Smooth muscle cell (in vitro differentiated cells): ENCODE data around the gene CEP170B. TPM values are rescaled to one million over a fixed set of nuclear protein-coding genes. Genes with fewer than 3 reads are reported as not detected.
A peak's percentile ranks its signal among the peaks of the same experiment; 100 is the strongest.

Experiments
- DNase-seq: peaks from one replicate; lab custom pipeline; 2025; ENCODE audit not compliant: unreplicated experiment; lab: John Stamatoyannopoulos, UW
- H2AFZ ChIP-seq: fragments of 200-600 bp; sonication (generic); 2 replicates; pipeline ENCODE4 v1.6.0; 2016; ENCODE audit warnings: antibody characterized with exemption, low read depth, mild to moderate bottlenecking
- H3F3A ChIP-seq: fragments of 200-600 bp; sonication (generic); 2 replicates; pipeline ENCODE4 v1.6.0; 2017; ENCODE audit warnings: antibody characterized with exemption, low read depth
- H3K27ac ChIP-seq: fragments of 200-600 bp; sonication (generic); 2 replicates; pipeline ENCODE4 v1.5.1; 2016; ENCODE audit warnings: low read depth, mild to moderate bottlenecking
- H3K27me3 ChIP-seq: fragments of 200-600 bp; sonication (generic); 2 replicates; pipeline ENCODE4 v1.6.1; 2016; ENCODE audit warnings: low read depth, mild to moderate bottlenecking
- H3K36me3 ChIP-seq: fragments of 200-600 bp; sonication (generic); 2 replicates; pipeline ENCODE4 v1.5.1; 2016; ENCODE audit warnings: low read depth
- H3K4me1 ChIP-seq: fragments of 200-600 bp; sonication (generic); 2 replicates; pipeline ENCODE4 v1.5.1; 2016; ENCODE audit warnings: low read depth
- H3K4me2 ChIP-seq: fragments of 200-600 bp; sonication (generic); 2 replicates; pipeline ENCODE4 v1.6.0; 2016; ENCODE audit warnings: mild to moderate bottlenecking
- H3K4me3 ChIP-seq: fragments of 200-600 bp; sonication (generic); 2 replicates; pipeline ENCODE4 v1.5.1; 2016; ENCODE audit warnings: mild to moderate bottlenecking
- H3K79me2 ChIP-seq: fragments of 200-600 bp; sonication (generic); 2 replicates; pipeline ENCODE4 v1.6.0; 2016; ENCODE audit warnings: low read depth, mild to moderate bottlenecking
- H3K9ac ChIP-seq: fragments of 200-600 bp; sonication (generic); 2 replicates; pipeline ENCODE4 v1.6.0; 2016; ENCODE audit warnings: low read depth
- H3K9me3 ChIP-seq: fragments of 200-600 bp; sonication (generic); replicated peaks from 2 replicates; pipeline ENCODE4 v1.5.1; 2016; ENCODE audit warnings: low read depth
- H4K20me1 ChIP-seq: fragments of 200-600 bp; sonication (generic); 2 replicates; pipeline ENCODE4 v1.6.0; 2016; ENCODE audit warnings: low read depth
- CTCF ChIP-seq: fragments of 200-600 bp; sonication (generic); IDR thresholded peaks from 2 replicates; pipeline ENCODE4 v1.5.1; 2017; ENCODE audit warnings: borderline replicate concordance, mild to moderate bottlenecking, antibody characterized with exemption; ENCODE audit not compliant: insufficient read depth, poor library complexity, severe bottlenecking
- WGBS: methylation state at CpG from one replicate; pipeline ENCODE4 v1.1.7; 2016; ENCODE audit warnings: low lambda C conversion rate; 5-methylcytosine and 5-hydroxymethylcytosine counted together
- polyA plus RNA-seq: library from polyadenylated mRNA; unstranded; fragments of >200 nt; fragmentation: Nextera tagmentation; extraction: Ambion mirVana; gene quantifications from 2 replicates; pipeline ENCODE4 v1.2.1, GENCODE V29; 2016
- total RNA-seq: library from RNA; depleted of rRNA; stranded (reverse); fragments of >200 nt; gene quantifications from 2 replicates; pipeline ENCODE4 v1.2.3, GENCODE V29; 2014

The CEP170B gene
- 9.8 and 13.7 TPM in 2 replicates for total RNA-seq
- polyA plus RNA-seq: 5.9 and 7.9 TPM in 2 replicates

GRCh38 chr14:104865081-104865630 is at the start of gene CEP170B:
TSS of gene CEP170B (plus strand) at chr14:104865268. CDS start at chr14:104868451, 3,183 bp downstream.
- no peak for DNase-seq
- H3K27me3 ChIP-seq: peaks cover 7% of the 10 kb centered on the region
- H3K9me3 ChIP-seq: no peaks in the 10 kb centered on the region
- peak within 1 kb of the TSS; percentile 100 for H3K4me2 ChIP-seq
- peaks cover 53% of the 10 kb centered on the region for H4K20me1 ChIP-seq
- no peaks in the 10 kb centered on the region for H3K36me3 ChIP-seq
- peak within 1 kb of the TSS; percentile 85 for H3K4me3 ChIP-seq
- H3K4me1 ChIP-seq: peaks cover 18% of the 10 kb centered on the region
- H3K27ac ChIP-seq: peak within 1 kb of the TSS; percentile 77
- no peaks in the 10 kb centered on the region for H3F3A ChIP-seq
- peak within 1 kb of the TSS; percentile 89 for H3K9ac ChIP-seq
- H3K79me2 ChIP-seq: peaks cover 25% of the 10 kb centered on the region
- peak within 1 kb of the TSS; percentile 91 for H2AFZ ChIP-seq
- WGBS: 0% methylated on average over 2 of the region's 88 CpGs
- no peak for TF ChIP-seq CTCF

- 12% methylated on average over 8 of the region's 8 CpGs for WGBS
These were observed 48.5 kb upstream of the CEP170B start for GRCh38 chr14:104816616-104816884.

GRCh38 chr14:104817930-104818713 is 46.9 kb upstream of the CEP170B start:
- Histone ChIP-seq H3K4me3 (no peak overlapping the region), H3K27ac (no peak overlapping the region), H2AFZ (no peak overlapping the region), H3K9me3 (no peaks in the 10 kb centered on the region), H3K36me3 (no peaks in the 10 kb centered on the region), H3K4me1 (peaks cover 7% of the 10 kb centered on the region), H3K4me2 (no peak overlapping the region), H4K20me1 (peaks cover 3% of the 10 kb centered on the region), H3K27me3 (no peaks in the 10 kb centered on the region), H3K79me2 (peaks cover 3% of the 10 kb centered on the region), H3F3A (peaks cover 9% of the 10 kb centered on the region), H3K9ac (no peak overlapping the region)
- TF ChIP-seq CTCF: no peak
- no peak for DNase-seq
- 96% methylated on average over 8 of the region's 8 CpGs for WGBS

More at GRCh38 chr14:104816616-104816884, 48.5 kb upstream of the CEP170B start:
- Histone ChIP-seq H3K4me2 (peak overlapping the region; percentile 97), H2AFZ (peak overlapping the region; percentile 97), H4K20me1 (peaks cover 3% of the 10 kb centered on the region), H3K27ac (peak overlapping the region; percentile 76), H3K9me3 (no peaks in the 10 kb centered on the region), H3K27me3 (no peaks in the 10 kb centered on the region), H3F3A (peaks cover 9% of the 10 kb centered on the region), H3K4me1 (peaks cover 7% of the 10 kb centered on the region), H3K79me2 (peaks cover 3% of the 10 kb centered on the region), H3K4me3 (peak overlapping the region; percentile 83), H3K9ac (peak overlapping the region; percentile 88), H3K36me3 (no peaks in the 10 kb centered on the region)
- DNase-seq: no peak
- no peak for TF ChIP-seq CTCF

GRCh38 chr14:104818714-104819161 is 46.3 kb upstream of the CEP170B start:
- no peak overlapping the region for H2AFZ ChIP-seq
- H3K36me3 ChIP-seq: no peaks in the 10 kb centered on the region
- no peaks in the 10 kb centered on the region for H3K9me3 ChIP-seq
- no peak for TF ChIP-seq CTCF
- no peaks in the 10 kb centered on the region for H3K27me3 ChIP-seq
- no peak for DNase-seq
- H3F3A ChIP-seq: peaks cover 9% of the 10 kb centered on the region
- H3K4me3 ChIP-seq: no peak overlapping the region
- no peak overlapping the region for H3K4me2 ChIP-seq
- peaks cover 7% of the 10 kb centered on the region for H3K4me1 ChIP-seq
- peaks cover 3% of the 10 kb centered on the region for H3K79me2 ChIP-seq
- 89% methylated on average over 9 of the region's 9 CpGs for WGBS
- H4K20me1 ChIP-seq: peaks cover 3% of the 10 kb centered on the region
- H3K9ac ChIP-seq: no peak overlapping the region
- H3K27ac ChIP-seq: no peak overlapping the region
